Mammary epithelial cell (primary cell): ENCODE results near the gene NDUFAF8.

Source experiments
- EZH2 ChIP-seq: IDR thresholded peaks from 2 replicates; pipeline ENCODE4 v1.6.1; 2012; ENCODE audit warnings: low read length, inconsistent platforms, borderline replicate concordance
- TF ChIP-seq, protein P1 (sequence below), 2 donors: IDR thresholded peaks in 1 of 2; conservative IDR thresholded peaks in 1 of 2; 2 replicates each; pipeline ENCODE4 v1.5.1; 2011 to 2012; ENCODE audit warnings: inconsistent platforms in 2 of 2, low read length in 2 of 2, mild to moderate bottlenecking in 2 of 2, control low read depth in 1 of 2, low read depth in 1 of 2; ENCODE audit not compliant: insufficient read depth in 1 of 2; ENCODE audit errors: extremely low read depth in 1 of 2

DNA sequence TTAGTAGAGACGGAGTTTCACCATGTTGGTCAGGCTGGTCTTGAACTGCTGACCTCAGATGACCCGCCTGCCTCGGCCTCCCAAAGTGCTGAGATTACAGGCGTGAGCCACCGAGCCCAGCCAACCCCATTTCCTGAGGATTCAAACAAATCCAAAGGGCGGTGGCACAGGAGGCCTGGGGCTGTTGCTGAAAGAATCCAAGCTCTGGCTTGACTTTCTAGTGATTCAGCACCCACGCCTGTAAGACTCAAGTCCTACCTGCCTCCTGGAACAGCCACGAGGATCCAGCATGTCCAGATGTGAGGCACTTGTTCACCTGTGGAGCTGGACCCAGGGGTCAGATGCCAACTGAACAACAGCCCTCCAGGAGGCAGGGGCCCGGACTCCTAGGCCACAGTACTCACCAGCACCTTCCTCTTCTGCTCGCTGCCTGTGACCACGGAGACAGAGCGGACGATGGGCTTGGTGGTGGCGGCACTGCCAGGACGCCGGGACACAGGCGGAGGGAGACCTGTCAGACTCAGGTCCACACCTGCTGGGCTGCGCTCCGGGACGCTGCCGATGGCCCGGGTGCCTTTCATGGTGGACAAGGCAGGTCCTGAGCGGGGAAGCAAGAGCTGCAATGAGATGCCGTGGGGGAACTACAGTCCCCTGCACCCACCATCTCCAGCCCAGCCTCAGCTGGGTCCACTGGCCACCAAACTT lies 19.5 kb upstream of the NDUFAF8 start:
- TF ChIP-seq, protein P1, sequence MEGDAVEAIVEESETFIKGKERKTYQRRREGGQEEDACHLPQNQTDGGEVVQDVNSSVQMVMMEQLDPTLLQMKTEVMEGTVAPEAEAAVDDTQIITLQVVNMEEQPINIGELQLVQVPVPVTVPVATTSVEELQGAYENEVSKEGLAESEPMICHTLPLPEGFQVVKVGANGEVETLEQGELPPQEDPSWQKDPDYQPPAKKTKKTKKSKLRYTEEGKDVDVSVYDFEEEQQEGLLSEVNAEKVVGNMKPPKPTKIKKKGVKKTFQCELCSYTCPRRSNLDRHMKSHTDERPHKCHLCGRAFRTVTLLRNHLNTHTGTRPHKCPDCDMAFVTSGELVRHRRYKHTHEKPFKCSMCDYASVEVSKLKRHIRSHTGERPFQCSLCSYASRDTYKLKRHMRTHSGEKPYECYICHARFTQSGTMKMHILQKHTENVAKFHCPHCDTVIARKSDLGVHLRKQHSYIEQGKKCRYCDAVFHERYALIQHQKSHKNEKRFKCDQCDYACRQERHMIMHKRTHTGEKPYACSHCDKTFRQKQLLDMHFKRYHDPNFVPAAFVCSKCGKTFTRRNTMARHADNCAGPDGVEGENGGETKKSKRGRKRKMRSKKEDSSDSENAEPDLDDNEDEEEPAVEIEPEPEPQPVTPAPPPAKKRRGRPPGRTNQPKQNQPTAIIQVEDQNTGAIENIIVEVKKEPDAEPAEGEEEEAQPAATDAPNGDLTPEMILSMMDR (conservative IDR thresholded peaks at IDR 0.05 in 1 of 2, IDR thresholded peaks at IDR 0.05 in 1 of 2; ENCODE audit: extremely low read depth in 1 of 2, insufficient read depth in 1 of 2, low read depth in 1 of 2, low read length in 2 of 2), result no peak
- TF ChIP-seq EZH2, result no peak
